Effector memory CD8-positive, alpha-beta T cell (primary cell): Measurements from ENCODE around the gene CEP70.
A peak's percentile ranks its signal among the peaks of the same experiment; 100 is the strongest.
"Not testable (repeated sequence)": the region's sequence is repeated elsewhere in the genome, so short reads cannot be mapped to it uniquely, and the experiment has no call there.

ENCODE experiments used
- ATAC-seq: fragments of 150-1000 bp; cut with Tn5 transposase; replicated peaks from 2 replicates; pipeline ENCODE4 v1.10.0; 2021; ENCODE audit warnings: mild to moderate bottlenecking, moderate library complexity
- DNase-seq, 3 experiments: peaks; one replicate each; pipeline ENCODE4 v3.0.0; 2021
- H3K27ac Mint-ChIP-seq, 2 donors: one replicate each; pipeline ENCODE4 v1.8.0; 2022; ENCODE audit warnings: mild to moderate bottlenecking in 2 of 2, mixed read lengths in 2 of 2, moderate library complexity in 2 of 2
- H3K27me3 Mint-ChIP-seq, 2 donors: one replicate each; pipeline ENCODE4 v1.8.0; 2022; ENCODE audit warnings: mixed read lengths in 2 of 2
- H3K36me3 Mint-ChIP-seq: one replicate; pipeline ENCODE4 v1.8.0; 2022; ENCODE audit warnings: mild to moderate bottlenecking, moderate library complexity, mixed read lengths; ENCODE audit not compliant: insufficient read depth
- H3K4me1 Mint-ChIP-seq, 2 donors: one replicate each; pipeline ENCODE4 v1.8.0; 2022; ENCODE audit warnings: low read depth in 2 of 2, mixed read lengths in 2 of 2
- H3K4me3 Mint-ChIP-seq, 2 donors: one replicate each; pipeline ENCODE4 v1.8.0; 2022; ENCODE audit warnings: mild to moderate bottlenecking in 2 of 2, mixed read lengths in 2 of 2, moderate library complexity in 2 of 2
- H3K9me3 Mint-ChIP-seq, 2 donors: one replicate each; pipeline ENCODE4 v1.8.0; 2022; ENCODE audit warnings: mixed read lengths in 2 of 2

CEP70 gene

DNA sequence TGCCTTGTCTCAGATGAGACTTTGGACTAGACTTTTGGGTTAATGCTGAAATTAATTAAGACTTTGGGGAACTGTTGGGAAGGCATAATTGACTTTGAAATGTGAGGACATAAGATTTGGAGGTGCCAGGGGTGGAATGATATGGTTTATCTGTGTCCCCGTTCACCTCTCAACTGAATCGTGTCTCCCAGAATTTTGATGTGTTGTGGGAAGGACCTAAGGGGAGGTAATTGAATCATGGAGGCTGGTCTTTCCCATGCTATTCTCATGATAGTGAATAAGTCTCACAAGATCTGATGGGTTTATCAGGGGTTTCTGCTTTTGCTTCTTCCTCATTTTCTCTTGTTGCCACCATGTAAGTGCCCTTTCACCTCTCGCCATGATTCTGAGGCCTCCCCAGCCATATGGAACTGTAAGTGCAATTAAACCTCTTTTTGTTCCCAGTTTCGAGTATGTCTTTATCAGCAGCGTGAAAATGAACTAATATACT is 10.1 kb upstream of the CEP70 start:
- not testable (repeated sequence) for DNase-seq, H3K9me3 Mint-ChIP-seq, H3K4me1 Mint-ChIP-seq, ATAC-seq, H3K27me3 Mint-ChIP-seq, H3K27ac Mint-ChIP-seq, H3K4me3 Mint-ChIP-seq
- peaks cover 17% of the 10 kb centered on the region for H3K36me3 Mint-ChIP-seq

DNA sequence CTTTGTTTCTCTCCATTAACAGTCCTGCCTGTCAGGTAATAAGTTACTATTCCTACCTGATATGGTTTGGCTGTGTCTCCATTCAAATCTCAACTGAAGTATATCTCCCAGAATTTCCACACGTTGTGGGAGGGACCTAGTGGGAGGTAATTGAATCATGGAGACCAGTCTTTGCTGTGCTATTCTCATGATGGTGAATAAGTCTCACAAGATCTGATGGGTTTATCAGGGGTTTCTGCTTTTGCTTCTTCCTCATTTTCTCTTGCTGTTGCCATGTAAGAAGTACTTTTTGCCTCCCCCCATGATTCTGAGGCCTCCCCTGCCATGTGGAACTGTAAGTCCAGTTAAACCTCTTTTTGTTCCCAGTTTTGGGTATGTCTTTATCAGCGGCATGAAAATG is 7.6 kb upstream of the CEP70 start:
- H3K27ac Mint-ChIP-seq, DNase-seq, H3K27me3 Mint-ChIP-seq, H3K4me1 Mint-ChIP-seq, H3K36me3 Mint-ChIP-seq, H3K9me3 Mint-ChIP-seq, H3K4me3 Mint-ChIP-seq, ATAC-seq: not testable (repeated sequence)

DNA sequence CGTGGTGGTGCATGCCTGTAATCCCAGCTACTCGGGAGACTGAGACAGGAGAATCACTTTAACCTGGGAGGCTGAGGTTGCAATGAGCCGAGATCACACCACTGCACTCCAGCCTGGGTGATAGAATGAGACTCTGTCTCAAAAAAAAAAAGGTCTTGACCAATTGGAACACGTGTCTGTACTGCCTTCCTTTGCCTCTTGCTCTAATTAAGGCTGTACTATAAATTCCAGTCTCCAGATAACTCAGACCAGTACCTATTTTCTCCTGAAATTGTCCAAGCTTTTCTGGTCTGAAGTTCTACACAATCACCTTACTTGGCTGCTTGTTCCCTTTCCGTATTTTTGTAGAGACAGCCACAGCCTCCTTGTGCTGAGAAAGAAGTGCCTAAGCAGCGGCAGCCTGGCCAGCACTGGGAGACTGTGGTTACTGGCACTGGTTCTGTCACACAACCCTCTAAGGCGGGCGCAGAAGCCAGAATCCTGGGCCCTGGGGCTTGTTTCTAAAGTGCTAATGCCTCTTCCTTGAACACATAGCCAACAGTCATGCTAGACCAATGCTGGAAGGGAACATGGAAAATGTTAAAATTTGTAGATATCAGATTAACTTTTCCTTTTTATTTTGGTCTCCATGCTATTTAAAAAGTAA is 6.2 kb upstream of the CEP70 start:
- ATAC-seq (no peak), DNase-seq (no peak)
- H3K36me3 Mint-ChIP-seq = peaks cover 4% of the 10 kb centered on the region
- H3K27me3 Mint-ChIP-seq = no peaks in the 10 kb centered on the region
- H3K4me1 Mint-ChIP-seq = no peaks in the 10 kb centered on the region
- no peak overlapping the region for H3K4me3 Mint-ChIP-seq
- no peak overlapping the region for H3K27ac Mint-ChIP-seq
- no peaks in the 10 kb centered on the region for H3K9me3 Mint-ChIP-seq

DNA sequence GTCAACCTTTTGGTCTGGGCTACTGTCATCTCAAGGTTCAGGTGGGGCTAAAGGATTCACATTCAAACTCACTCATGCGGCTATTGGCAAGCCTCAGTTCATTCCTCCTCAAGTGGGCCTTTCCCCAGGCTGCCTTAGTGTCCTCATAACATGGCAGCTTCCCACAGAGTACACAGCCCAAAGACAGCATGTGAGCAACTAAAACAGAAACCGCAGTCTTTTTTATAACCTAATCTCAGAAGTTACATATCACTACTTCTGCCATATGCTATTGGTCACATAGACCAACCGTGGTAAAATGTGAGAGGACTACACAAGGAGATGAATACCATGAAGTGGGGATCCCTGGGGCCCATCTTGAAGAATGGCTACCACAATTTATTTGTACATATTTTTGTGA is 4.5 kb upstream of the CEP70 start:
- ATAC-seq (no peak), DNase-seq (no peak)
- Mint-ChIP-seq H3K4me1 (peaks cover 6 to 7% of the 10 kb centered on the region in 2 donors), H3K27ac (no peak overlapping the region), H3K9me3 (no peaks in the 10 kb centered on the region), H3K4me3 (no peak overlapping the region), H3K27me3 (no peaks in the 10 kb centered on the region), H3K36me3 (peaks cover 15% of the 10 kb centered on the region)

DNA sequence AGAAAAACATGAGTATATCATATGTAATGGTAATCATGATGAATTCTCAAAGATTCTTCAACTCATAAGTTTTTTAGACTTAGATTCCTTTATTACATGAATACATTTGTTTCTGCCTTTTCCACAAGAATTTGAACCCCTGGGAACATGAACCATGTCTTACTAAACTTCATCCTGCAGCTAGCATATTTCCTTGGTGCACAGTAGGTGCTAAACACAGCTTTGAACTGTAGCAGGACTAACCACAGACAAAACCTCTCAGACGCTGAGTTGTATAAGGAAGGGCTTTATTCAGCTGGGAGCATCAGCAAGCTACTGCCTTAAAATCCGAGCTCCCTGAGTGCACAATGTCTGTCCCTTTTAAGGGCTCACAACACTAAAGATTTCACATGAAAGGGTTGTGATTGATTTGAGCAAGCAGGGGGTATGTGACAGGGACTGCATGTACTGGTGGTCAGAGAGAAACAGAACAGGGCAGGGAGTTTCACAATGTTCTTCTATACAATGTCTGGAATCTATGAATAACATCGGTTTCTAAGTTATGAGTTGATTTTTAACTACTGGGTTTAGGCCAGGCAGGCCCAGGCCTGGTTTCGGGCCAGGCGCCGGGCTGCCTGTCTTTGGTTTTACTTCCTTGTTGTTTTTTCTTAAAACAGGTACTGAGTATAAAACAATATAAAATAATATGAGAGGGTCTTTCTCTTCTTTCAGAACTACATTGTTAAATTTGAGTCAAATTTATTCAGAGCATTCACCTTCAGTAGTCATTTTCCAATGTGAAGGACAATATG is 3.3 kb upstream of the CEP70 start:
- not testable (repeated sequence) for H3K9me3 Mint-ChIP-seq

DNA sequence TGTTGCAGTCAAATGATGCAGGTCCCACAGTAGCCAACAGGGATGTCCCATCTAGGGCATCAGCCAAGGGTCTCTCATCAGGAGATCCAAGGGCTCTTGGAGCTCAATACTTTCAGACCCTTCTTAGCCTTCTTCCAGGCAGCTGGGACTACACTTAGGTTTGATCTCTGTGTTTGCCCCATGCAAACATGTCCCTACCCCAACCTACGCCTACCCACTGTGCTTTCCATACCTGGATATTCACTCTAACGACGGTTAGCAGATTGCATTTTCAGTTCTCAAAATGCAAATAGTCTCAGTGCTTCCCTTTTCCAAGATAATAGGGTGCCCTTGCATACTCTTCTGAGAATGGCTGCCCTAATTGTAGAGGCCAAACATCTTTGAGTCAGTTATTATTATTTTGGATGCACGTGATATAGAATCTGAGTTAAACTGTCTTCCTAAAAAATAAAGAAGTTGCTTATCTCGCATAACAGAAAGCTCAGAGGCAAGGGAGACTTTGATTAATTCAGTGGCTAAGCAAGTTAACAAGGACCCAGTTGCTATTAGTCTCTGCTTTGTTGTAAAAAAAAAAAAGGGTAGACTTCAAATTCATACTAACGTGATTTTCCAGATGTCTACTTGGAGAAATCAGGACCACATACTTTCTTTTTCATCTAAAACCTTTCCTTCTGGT is 1.0 kb upstream of the CEP70 start:
- Mint-ChIP-seq H3K36me3 (peaks cover 18% of the 10 kb centered on the region), H3K4me1 (peaks cover 9 to 14% of the 10 kb centered on the region in 2 donors), H3K27me3 (no peaks in the 10 kb centered on the region), H3K27ac (peak overlapping the region; percentile 94 to 98), H3K4me3 (peak overlapping the region; percentile 88 to 99), H3K9me3 (no peaks in the 10 kb centered on the region)
- DNase-seq (no peak), ATAC-seq (no peak)

More for the DNA sequence above, 3.3 kb upstream of the CEP70 start:
- not testable (repeated sequence) for H3K4me3 Mint-ChIP-seq, H3K27me3 Mint-ChIP-seq, H3K27ac Mint-ChIP-seq, DNase-seq, ATAC-seq
- Mint-ChIP-seq H3K4me1 (peaks cover 9 to 11% of the 10 kb centered on the region in 2 donors), H3K36me3 (peaks cover 15% of the 10 kb centered on the region)

DNA sequence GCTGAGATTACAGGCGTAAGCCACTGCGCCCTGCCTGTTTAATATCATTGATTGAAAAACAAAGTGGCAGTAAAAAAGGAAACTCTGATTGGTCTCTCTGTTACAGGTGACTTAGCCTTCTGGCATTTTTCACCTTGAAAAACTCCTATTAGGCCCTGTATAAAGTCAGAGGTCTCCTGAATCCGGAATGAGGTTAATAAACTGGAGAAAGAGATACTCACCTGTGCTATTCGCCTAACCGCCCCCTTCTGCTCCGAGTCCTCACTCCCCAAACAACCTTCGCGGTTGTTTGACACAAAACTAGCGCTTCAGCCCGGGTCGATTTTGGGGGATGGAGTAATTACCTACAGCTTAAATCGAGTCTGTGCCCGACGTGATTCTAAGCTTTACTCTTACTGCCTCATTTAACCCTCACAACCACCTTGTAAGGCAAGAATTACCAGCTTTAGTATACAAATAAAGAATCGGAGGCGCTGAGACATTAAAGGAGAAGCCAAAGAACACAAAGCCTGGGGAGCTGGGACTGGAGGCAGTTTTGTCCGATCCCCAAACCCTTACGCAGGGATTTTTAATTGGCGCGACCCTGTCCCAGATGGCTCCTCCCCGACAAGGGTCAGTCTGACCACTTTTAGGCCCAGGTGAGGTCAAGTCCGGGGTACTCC is 441 bp downstream of the CEP70 start:
- ATAC-seq (no peak), DNase-seq (peak in 1 of 3 experiments; percentile 1)
- Mint-ChIP-seq H3K9me3 (no peaks in the 10 kb centered on the region), H3K4me3 (peak overlapping the region; percentile 88 to 99), H3K27me3 (no peaks in the 10 kb centered on the region), H3K27ac (peak overlapping the region; percentile 94 to 98), H3K4me1 (peaks cover 9 to 14% of the 10 kb centered on the region in 2 donors), H3K36me3 (peaks cover 18% of the 10 kb centered on the region)

DNA sequence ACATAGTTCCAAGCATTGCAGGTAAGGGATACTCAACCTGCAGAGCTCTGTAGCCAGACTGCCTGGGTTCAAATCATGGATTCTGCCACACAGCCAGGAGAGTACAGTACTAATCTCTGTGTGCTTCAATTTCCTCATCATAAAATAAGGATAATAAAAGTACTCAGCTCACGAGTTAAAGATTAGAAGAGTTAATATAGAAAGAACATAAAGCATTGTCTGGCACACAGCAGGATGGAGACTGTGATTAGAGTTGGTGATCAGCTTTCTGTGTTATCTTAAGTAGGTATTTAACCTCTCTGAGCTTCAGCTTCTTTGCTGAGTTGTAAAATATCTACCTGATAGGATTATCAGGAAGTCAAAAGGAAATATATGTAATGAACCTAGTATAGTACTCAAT is 2.7 kb downstream of the CEP70 start:
- H3K9me3 Mint-ChIP-seq = no peaks in the 10 kb centered on the region
- no peak for DNase-seq
- no peak overlapping the region for H3K27ac Mint-ChIP-seq
- peaks cover 18% of the 10 kb centered on the region for H3K36me3 Mint-ChIP-seq
- no peaks in the 10 kb centered on the region for H3K27me3 Mint-ChIP-seq
- H3K4me3 Mint-ChIP-seq = no peak overlapping the region
- ATAC-seq = no peak
- H3K4me1 Mint-ChIP-seq = peaks cover 9 to 14% of the 10 kb centered on the region in 2 donors

DNA sequence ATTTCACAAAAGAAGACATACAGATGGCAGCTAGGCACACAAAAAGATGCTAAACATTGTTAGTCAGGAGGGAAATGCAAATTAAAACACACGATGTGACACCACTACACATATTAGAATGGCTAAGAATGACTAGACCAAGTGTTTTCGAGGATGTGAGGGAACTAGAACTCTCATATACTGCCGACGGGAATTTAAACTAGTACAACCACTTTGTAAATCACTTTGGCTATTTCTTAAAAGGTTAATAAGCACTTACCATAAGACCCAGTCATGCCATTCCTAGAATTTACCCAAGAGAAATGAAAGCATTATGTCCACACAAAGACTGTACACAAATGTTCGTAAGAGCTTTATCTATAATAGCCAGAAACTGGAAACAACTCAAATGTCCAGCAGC is 5.6 kb downstream of the CEP70 start:
- ATAC-seq (no peak), DNase-seq (no peak)
- Mint-ChIP-seq H3K36me3 (peaks cover 3% of the 10 kb centered on the region), H3K27ac (no peak overlapping the region), H3K9me3 (no peaks in the 10 kb centered on the region), H3K4me1 (peaks cover 5 to 15% of the 10 kb centered on the region in 2 donors), H3K27me3 (no peaks in the 10 kb centered on the region), H3K4me3 (no peak overlapping the region)

DNA sequence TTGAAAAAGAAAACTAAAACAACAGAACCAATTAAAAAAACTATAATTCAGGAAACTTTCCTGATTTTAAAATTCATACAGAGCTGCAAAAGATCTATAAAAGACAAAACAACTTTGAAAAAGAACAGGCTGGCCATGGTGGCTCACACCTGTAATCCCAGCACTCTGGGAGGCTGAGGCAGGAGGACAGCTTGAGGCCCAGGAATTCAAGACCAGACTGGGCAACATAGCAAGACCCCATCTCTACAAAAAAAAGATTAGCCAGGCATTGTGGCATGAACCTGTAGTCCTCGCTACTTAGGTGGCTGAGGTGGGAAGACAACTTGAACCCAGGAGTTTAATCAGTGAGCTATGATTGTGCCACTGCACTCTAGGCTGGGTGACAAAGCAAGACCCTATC is 6.7 kb downstream of the CEP70 start:
- no peak for ATAC-seq
- Mint-ChIP-seq H3K27me3 (no peaks in the 10 kb centered on the region), H3K36me3 (peaks cover 3% of the 10 kb centered on the region), H3K9me3 (no peaks in the 10 kb centered on the region), H3K4me1 (peaks cover 2 to 17% of the 10 kb centered on the region in 2 donors), H3K27ac (no peak overlapping the region), H3K4me3 (no peak overlapping the region)
- no peak for DNase-seq

DNA sequence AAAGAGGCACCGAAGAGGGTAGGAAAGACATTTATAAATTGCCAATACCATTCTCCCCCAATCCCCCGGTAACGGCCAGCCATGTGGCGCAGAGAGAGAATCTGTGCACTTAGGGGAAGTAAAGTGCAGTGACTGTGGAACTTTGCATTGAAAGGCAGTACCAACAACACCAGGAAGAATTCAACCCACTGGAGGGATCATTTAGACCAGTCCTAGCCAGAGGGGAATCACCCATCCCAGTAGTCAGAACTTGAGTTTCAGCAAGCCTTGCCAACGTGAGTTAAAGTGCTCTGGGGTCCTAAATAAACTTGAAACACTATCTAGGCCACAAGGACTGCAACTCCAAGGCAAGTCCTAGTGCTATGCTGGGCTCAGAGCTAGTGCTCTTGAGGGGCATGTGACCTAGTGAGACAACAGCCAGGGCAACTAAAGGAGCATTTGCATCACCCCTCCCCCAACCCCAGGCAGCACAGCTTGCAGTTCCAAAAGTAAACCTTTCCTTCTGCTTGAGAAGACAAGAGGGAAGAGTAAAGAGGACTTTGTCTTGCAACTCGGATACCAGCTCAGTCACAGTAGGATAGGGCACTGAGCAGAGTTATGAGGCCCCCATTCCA is 15.0 kb downstream of the CEP70 start:
- H3K9me3 Mint-ChIP-seq = no peaks in the 10 kb centered on the region
- H3K4me3 Mint-ChIP-seq = no peak overlapping the region
- peak overlapping the region; percentile 7 to 59 for H3K27ac Mint-ChIP-seq
- DNase-seq = no peak
- no peak for ATAC-seq
- H3K27me3 Mint-ChIP-seq = no peaks in the 10 kb centered on the region
- peaks cover 10 to 29% of the 10 kb centered on the region in 2 donors for H3K4me1 Mint-ChIP-seq
- no peaks in the 10 kb centered on the region for H3K36me3 Mint-ChIP-seq

DNA sequence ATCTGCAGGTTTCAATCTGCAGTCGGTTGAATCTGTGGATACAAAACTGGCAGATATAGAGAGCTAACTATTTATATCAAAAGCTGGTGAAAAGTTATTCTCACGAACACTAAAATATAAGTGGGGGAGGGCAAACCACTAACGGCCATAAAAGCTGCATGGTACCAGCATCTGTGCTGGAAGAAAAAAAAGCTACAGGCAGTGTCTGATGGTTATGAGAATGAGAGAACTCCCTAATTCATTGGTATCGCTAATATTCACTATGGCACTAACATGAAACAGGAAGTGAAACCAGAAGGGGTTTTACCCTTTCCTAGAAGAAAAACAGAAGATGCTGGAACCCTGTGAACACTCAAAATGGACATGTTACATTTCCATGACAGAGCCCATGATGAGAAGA is 15.9 kb downstream of the CEP70 start:
- no peaks in the 10 kb centered on the region for H3K9me3 Mint-ChIP-seq
- H3K27ac Mint-ChIP-seq = peak overlapping the region; percentile 7 to 59
- ATAC-seq (peak; percentile 43), DNase-seq (no peak)
- H3K27me3 Mint-ChIP-seq = no peaks in the 10 kb centered on the region
- H3K36me3 Mint-ChIP-seq = no peaks in the 10 kb centered on the region
- peaks cover 10 to 20% of the 10 kb centered on the region in 2 donors for H3K4me1 Mint-ChIP-seq
- H3K4me3 Mint-ChIP-seq = peak overlapping the region; percentile 22 to 62

DNA sequence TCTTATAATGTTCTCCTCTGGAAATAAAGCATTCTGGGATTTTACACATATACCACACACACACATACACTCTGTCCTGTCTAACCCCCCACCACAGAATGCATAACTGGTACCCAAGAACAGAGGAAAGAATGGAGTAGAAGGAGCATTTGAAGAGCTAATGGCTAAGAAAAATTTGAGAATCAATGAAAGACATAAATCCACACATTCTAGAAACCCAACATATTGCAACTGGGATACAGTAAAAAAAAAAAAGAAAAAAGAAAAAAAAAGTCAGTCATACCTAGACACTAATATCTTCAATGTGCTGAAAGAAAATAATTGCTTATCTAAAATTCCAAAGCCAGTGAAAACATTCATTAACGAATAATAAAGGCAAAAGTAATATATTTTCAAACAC is 20.9 kb downstream of the CEP70 start:
- Mint-ChIP-seq H3K4me1 (peaks cover 8 to 20% of the 10 kb centered on the region in 2 donors), H3K9me3 (no peaks in the 10 kb centered on the region), H3K4me3 (no peak overlapping the region), H3K27ac (no peak overlapping the region), H3K36me3 (peaks cover 7% of the 10 kb centered on the region), H3K27me3 (no peaks in the 10 kb centered on the region)
- no peak for DNase-seq
- ATAC-seq = no peak
